Measurements from ENCODE around the gene FOSB.

- no peak for TF ChIP-seq CTCF (IDR thresholded peaks at IDR 0.05)
- TF ChIP-seq EP300 (IDR thresholded peaks at IDR 0.05) = no peak
These were observed 54.5 kb downstream of the FOSB start for GRCh38 chr19:45522010-45522941.

Data from tibial nerve (tissue), 4 donors.